ENCODE data around the gene CDCA8. TPM values are rescaled to one million over a fixed set of nuclear protein-coding genes. Genes with fewer than 3 reads are reported as not detected.

Gene CDCA8
- total and polyA plus RNA-seq, 2 of the 8 experiments (the other 6 are each of a cell fraction or from before 2014, with no cell fraction given): 43.9 to 46.2 TPM

DNA sequence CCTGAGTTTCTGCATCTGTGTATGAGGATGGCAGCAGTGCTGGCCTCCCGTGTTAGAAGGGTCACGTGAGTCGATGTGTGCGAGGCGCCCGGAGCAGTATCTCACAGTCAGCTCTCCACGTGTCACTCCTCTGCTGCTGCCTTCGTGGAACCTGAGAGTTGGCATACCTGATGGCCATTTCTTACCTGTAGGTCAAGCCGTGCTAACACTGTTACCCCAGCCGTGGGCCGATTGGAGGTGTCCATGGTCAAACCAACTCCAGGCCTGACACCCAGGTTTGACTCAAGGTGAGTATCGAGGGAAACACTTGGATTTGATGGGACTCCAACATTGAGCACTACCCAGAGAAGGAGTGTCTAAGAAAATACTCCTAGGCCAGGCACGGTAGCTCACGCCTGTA is 10.7 kb downstream of the CDCA8 start:
- H3K4me3 ChIP-seq (ENCODE audit: extremely low read depth in 1 of 4, insufficient read depth in 2 of 4, low read depth in 3 of 4, low read length in 4 of 4): no peak overlapping the region
- no peaks in the 10 kb centered on the region for H3K27me3 ChIP-seq (replicated peaks in 1 of 4; ENCODE audit: control insufficient read depth in 3 of 4, extremely low read depth in 1 of 4, insufficient read depth in 3 of 4, low read length in 3 of 4)
- H2AK5ac ChIP-seq (ENCODE audit: low read depth, low read length): no peak overlapping the region
- H3K4ac ChIP-seq (replicated peaks; ENCODE audit: insufficient read length, low read depth, low read length): no peak overlapping the region
- no peaks in the 10 kb centered on the region for H3K9me3 ChIP-seq (ENCODE audit: insufficient read depth in 2 of 2, low read depth in 1 of 2, low read length in 1 of 2)
- no peak overlapping the region for H3K18ac ChIP-seq (ENCODE audit: extremely low read depth, low read length)
- no peak overlapping the region for H4K91ac ChIP-seq (replicated peaks; ENCODE audit: insufficient read length, low read length)
- no peak overlapping the region for H3K27ac ChIP-seq (ENCODE audit: low read depth, low read length)
- H3K23ac ChIP-seq (ENCODE audit: insufficient read length): no peak overlapping the region
- no peak overlapping the region for H2BK5ac ChIP-seq (ENCODE audit: low read depth, low read length)
- H2BK12ac ChIP-seq (ENCODE audit: low read depth, low read length): no peak overlapping the region
- peaks cover 24 to 80% (median 63%) of the 10 kb centered on the region in 4 experiments for H3K36me3 ChIP-seq (ENCODE audit: control insufficient read depth in 2 of 4, insufficient read depth in 4 of 4, low read length in 3 of 4)
- H4K20me1 ChIP-seq (replicated peaks in 1 of 2; ENCODE audit: control insufficient read depth in 1 of 2, insufficient read depth in 2 of 2, low read length in 2 of 2): peaks cover 2 to 6% of the 10 kb centered on the region in 2 experiments
- H3K56ac ChIP-seq (replicated peaks; ENCODE audit: insufficient read length, low read depth, low read length): no peak overlapping the region
- H3K9ac ChIP-seq (replicated peaks in 1 of 4; ENCODE audit: extremely low read depth in 1 of 4, low read depth in 3 of 4, low read length in 3 of 4): no peak overlapping the region
- H4K8ac ChIP-seq (ENCODE audit: extremely low read depth, insufficient read depth, low read length): no peak overlapping the region
- H3K4me1 ChIP-seq (replicated peaks in 1 of 4; ENCODE audit: control insufficient read depth in 3 of 4, insufficient read depth in 4 of 4, low read length in 3 of 4): no peaks in the 10 kb centered on the region
- ChIA-PET POLR2A (ENCODE audit: partially characterized antibody) (no interaction called here), CTCF (ENCODE audit: partially characterized antibody) (interaction anchor here (1.2 to 1.7 kb wide), 2 partner anchors 20 to 26 kb away, joined by 3 read pairs; no protein-coding TSS in a partner anchor)
- H3K79me1 ChIP-seq (ENCODE audit: low read depth, low read length): no peaks in the 10 kb centered on the region
- no peaks in the 10 kb centered on the region for H3K79me2 ChIP-seq (ENCODE audit: control insufficient read depth in 1 of 2, insufficient read depth in 2 of 2, low read length in 2 of 2)
- no peak overlapping the region for H4K5ac ChIP-seq (ENCODE audit: insufficient read length, low read depth, low read length)
- H3K14ac ChIP-seq (ENCODE audit: insufficient read length): no peak overlapping the region
- 92% methylated on average over 14 of the region's 14 CpGs; no CpG with 5 or more reads in 1 of the 2 experiments for WGBS, 2 experiments (ENCODE audit: extremely low coverage in 1 of 2, insufficient coverage in 1 of 2, insufficient read length in 1 of 2, insufficient replicate concordance in 2 of 2, low coverage in 1 of 2, low lambda C conversion rate in 2 of 2, missing lambda C conversion rate in 1 of 2)
- no peak overlapping the region for H2AFZ ChIP-seq (ENCODE audit: low read length)
- DNase-seq (ENCODE audit: low read depth in 1 of 2, low spot score in 2 of 2): no peak
- FAIRE-seq: no peak
- no peak overlapping the region for H2BK15ac ChIP-seq (ENCODE audit: low read length)
- H3K23me2 ChIP-seq (ENCODE audit: low read depth, low read length): no peaks in the 10 kb centered on the region
- no peak overlapping the region for H2BK20ac ChIP-seq (ENCODE audit: low read length)
- H2BK120ac ChIP-seq (replicated peaks; ENCODE audit: low read depth, low read length): no peak overlapping the region
- H3K4me2 ChIP-seq (ENCODE audit: insufficient read depth in 1 of 2, low read depth in 2 of 2, low read length in 2 of 2): no peak overlapping the region
- no peak for TF ChIP-seq SIX5 (IDR thresholded peaks at IDR 0.05; ENCODE audit: low read depth, low read length)
- TF ChIP-seq GTF2F1 (IDR thresholded peaks at IDR 0.05; ENCODE audit: borderline replicate concordance, low read depth, low read length): no peak
- TF ChIP-seq, protein P1, sequence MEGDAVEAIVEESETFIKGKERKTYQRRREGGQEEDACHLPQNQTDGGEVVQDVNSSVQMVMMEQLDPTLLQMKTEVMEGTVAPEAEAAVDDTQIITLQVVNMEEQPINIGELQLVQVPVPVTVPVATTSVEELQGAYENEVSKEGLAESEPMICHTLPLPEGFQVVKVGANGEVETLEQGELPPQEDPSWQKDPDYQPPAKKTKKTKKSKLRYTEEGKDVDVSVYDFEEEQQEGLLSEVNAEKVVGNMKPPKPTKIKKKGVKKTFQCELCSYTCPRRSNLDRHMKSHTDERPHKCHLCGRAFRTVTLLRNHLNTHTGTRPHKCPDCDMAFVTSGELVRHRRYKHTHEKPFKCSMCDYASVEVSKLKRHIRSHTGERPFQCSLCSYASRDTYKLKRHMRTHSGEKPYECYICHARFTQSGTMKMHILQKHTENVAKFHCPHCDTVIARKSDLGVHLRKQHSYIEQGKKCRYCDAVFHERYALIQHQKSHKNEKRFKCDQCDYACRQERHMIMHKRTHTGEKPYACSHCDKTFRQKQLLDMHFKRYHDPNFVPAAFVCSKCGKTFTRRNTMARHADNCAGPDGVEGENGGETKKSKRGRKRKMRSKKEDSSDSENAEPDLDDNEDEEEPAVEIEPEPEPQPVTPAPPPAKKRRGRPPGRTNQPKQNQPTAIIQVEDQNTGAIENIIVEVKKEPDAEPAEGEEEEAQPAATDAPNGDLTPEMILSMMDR (IDR thresholded peaks at IDR 0.05; ENCODE audit: control extremely low read depth in 1 of 3, insufficient read depth in 1 of 3, low read depth in 1 of 3, low read length in 3 of 3): no peak
- TF ChIP-seq SAP30 (IDR thresholded peaks at IDR 0.05; ENCODE audit: insufficient read depth, insufficient replicate concordance, low read length): no peak
- TF ChIP-seq, protein P2, sequence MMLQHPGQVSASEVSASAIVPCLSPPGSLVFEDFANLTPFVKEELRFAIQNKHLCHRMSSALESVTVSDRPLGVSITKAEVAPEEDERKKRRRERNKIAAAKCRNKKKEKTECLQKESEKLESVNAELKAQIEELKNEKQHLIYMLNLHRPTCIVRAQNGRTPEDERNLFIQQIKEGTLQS (IDR thresholded peaks at IDR 0.05; ENCODE audit: insufficient read depth, low read depth, low read length): no peak
- no peak for TF ChIP-seq KDM1A (IDR thresholded peaks at IDR 0.05; ENCODE audit: borderline replicate concordance, low read length)
- no peak for TF ChIP-seq SIN3A (conservative IDR thresholded peaks at IDR 0.05 in 1 of 2, IDR thresholded peaks at IDR 0.05 in 1 of 2; ENCODE audit: low read depth in 1 of 2, low read length in 2 of 2)
- TF ChIP-seq TBP (IDR thresholded peaks at IDR 0.05; ENCODE audit: low read depth, low read length): no peak

All from H1 (cell line).